Measurements from ENCODE around the gene LY6G6C. TPM values are rescaled to one million over a fixed set of nuclear protein-coding genes. Genes with fewer than 3 reads are reported as not detected.

Gene LY6G6C
- total and polyA plus RNA-seq, 10 of the 15 experiments (the other 5 are each of a cell fraction or from before 2014, with no cell fraction given), result not detected

DNA sequence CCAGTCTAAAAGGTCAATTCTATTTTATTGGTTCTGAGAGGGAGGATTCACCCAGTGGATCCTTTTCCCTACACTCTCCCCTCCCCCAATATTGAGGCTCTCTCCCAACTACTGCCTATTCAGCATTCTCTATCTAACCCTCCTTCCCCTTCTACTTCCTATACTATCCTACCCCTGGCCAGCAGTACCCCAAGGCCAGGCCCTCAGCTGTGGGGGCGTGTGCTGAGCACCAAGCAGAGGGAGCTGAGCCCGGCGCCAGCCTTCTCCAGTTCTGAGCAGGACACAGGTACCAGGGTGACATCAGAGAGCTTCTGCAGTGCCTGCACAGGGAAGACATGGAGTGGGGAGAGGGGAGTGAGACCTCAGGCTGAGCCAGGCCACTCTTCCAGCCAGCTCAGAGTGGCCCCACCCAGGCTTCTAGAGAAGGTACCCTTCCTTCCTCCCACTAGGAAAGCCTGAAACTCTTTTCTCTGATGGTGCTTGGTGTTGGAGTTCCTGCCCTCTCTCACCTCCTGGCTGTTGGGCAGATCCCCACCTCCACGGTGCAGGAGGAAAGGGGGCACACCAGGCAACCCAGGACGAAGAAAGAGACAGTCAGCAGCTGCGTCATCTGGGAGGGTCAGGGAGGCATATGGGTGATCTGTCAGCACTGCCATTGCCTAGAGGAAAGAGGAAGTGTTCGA lies 5.6 kb upstream of the LY6G6C start:
- peak; percentile 99 for FAIRE-seq
- Histone ChIP-seq H3K4me3 (no peak overlapping the region), H3K79me2 (ENCODE audit: control insufficient read depth, insufficient read depth, low read length) (no peaks in the 10 kb centered on the region), H2AFZ (ENCODE audit: control insufficient read depth, low read depth, low read length) (peak overlapping the region; percentile 86), H4K20me1 (ENCODE audit: control insufficient read depth, insufficient read depth) (no peaks in the 10 kb centered on the region), H3K36me3 (ENCODE audit: control insufficient read depth in 2 of 2, insufficient read depth in 2 of 2, low read length in 1 of 2) (peaks cover 0 to 7% of the 10 kb centered on the region in 2 experiments; a peak in 3 of 4 replicates), H3K27me3 (replicated peaks in 1 of 2; ENCODE audit: control insufficient read depth in 2 of 2, insufficient read depth in 2 of 2, low read length in 1 of 2) (no peaks in the 10 kb centered on the region), H3K9ac (ENCODE audit: control insufficient read depth, insufficient read depth, low read length) (0 out of 2 replicates have a peak overlapping the region, but pooled peaks have one; percentile 15), H3K9me3 (replicated peaks; ENCODE audit: control insufficient read depth, insufficient read depth, low read length) (no peaks in the 10 kb centered on the region), H3K27ac (ENCODE audit: control insufficient read depth, insufficient read depth) (peak overlapping the region; percentile 60), H3K4me1 (ENCODE audit: control insufficient read depth, insufficient read depth, low read length) (peaks cover 24% of the 10 kb centered on the region), H3K4me2 (ENCODE audit: control insufficient read depth, insufficient read depth) (peak overlapping the region; percentile 41; the same call in 1 of the 2 replicates)
- in situ Hi-C loops (cut with MboI) (no loop called here), intact Hi-C loops (cut with micrococcal nuclease; ENCODE audit: unreplicated experiment) (no loop called here)
- peak; percentile 44 for ATAC-seq
- WGBS (ENCODE audit: insufficient coverage, insufficient replicate concordance, low lambda C conversion rate, missing lambda C conversion rate), result 44% methylated on average over 7 of the region's 7 CpGs
- ChIA-PET RAD21 (ENCODE audit: unreplicated experiment) (interaction anchor here (1.4 kb wide), 2 partner anchors 11 to 103 kb away, joined by 5 to 11 read pairs; no protein-coding TSS in a partner anchor), SMC1A (ENCODE audit: uncharacterized antibody, unreplicated experiment) (interaction anchor here (1.7 to 5.3 kb wide), 3 partner anchors 12 to 103 kb away, joined by 6 to 45 read pairs (median 7); partner anchors contain the start of genes CLIC1 and MSH5), CTCF (interaction anchor here (0.6 to 15.8 kb wide), 5 partner anchors 8 to 132 kb away, joined by 3 to 208 read pairs (median 4); partner anchors contain the start of gene MSH5), POLR2A (interaction anchor here (1.0 to 1.6 kb wide), 5 partner anchors 9 to 104 kb away, joined by 3 to 6 read pairs (median 5); partner anchors contain the start of genes ABHD16A and CLIC1)
- no TSS peak for BruUV-seq (replicated peaks)
- TF ChIP-seq, protein P1, sequence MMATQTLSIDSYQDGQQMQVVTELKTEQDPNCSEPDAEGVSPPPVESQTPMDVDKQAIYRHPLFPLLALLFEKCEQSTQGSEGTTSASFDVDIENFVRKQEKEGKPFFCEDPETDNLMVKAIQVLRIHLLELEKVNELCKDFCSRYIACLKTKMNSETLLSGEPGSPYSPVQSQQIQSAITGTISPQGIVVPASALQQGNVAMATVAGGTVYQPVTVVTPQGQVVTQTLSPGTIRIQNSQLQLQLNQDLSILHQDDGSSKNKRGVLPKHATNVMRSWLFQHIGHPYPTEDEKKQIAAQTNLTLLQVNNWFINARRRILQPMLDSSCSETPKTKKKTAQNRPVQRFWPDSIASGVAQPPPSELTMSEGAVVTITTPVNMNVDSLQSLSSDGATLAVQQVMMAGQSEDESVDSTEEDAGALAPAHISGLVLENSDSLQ (IDR thresholded peaks at IDR 0.05), result 0 out of 2 replicates have a peak, but pooled peaks have one; percentile 36
- TF ChIP-seq PAX5 (IDR thresholded peaks at IDR 0.05; ENCODE audit: borderline replicate concordance, low read depth, low read length) (no peak), CREB1 (IDR thresholded peaks at IDR 0.05; ENCODE audit: low read depth) (peak; percentile 71), IKZF1 (conservative IDR thresholded peaks at IDR 0.05) (peak; percentile 19; the same call in 1 of the 2 replicates), YY1 (IDR thresholded peaks at IDR 0.05; ENCODE audit: low read depth, low read length) (0 out of 2 replicates have a peak, but pooled peaks have one; percentile 51), ZSCAN29 (IDR thresholded peaks at IDR 0.05) (no peak), SP1 (IDR thresholded peaks at IDR 0.05; ENCODE audit: low read depth, low read length) (no peak), POLR2A (IDR thresholded peaks at IDR 0.05; ENCODE audit: low read depth, low read length) (peak; percentile 61), TCF3 (IDR thresholded peaks at IDR 0.05; ENCODE audit: borderline replicate concordance, insufficient read depth, low read depth, low read length) (0 out of 2 replicates have a peak, but pooled peaks have one; percentile 82), CREM (IDR thresholded peaks at IDR 0.05; ENCODE audit: low read depth) (peak; percentile 64; the same call in 1 of the 2 replicates), SPI1 (IDR thresholded peaks at IDR 0.05; ENCODE audit: borderline replicate concordance, insufficient read depth, low read depth, low read length) (peak; percentile 98)
- no peak for DNase-seq (ENCODE audit: low read depth, low spot score)

All from GM12878 (cell line).